Hepatocyte (in vitro differentiated cells): Measurements from ENCODE around the gene RPTOR. TPM values are rescaled to one million over a fixed set of nuclear protein-coding genes. Genes with fewer than 3 reads are reported as not detected.
"Not testable (repeated sequence)": the region's sequence is repeated elsewhere in the genome, so short reads cannot be mapped to it uniquely, and the experiment has no call there.

Experiments used
- DNase-seq: peaks from one replicate; pipeline ENCODE4 v3.0.0-alpha.2; 2016; ENCODE audit warnings: low spot score
- H2AFZ ChIP-seq: fragments of 200-600 bp; sonication (generic); 2 replicates; pipeline ENCODE4 v1.6.0; 2016; ENCODE audit warnings: antibody characterized with exemption, mild to moderate bottlenecking
- H3K27ac ChIP-seq: fragments of 200-600 bp; sonication (generic); 2 replicates; pipeline ENCODE4 v1.5.1; 2016; ENCODE audit warnings: mild to moderate bottlenecking
- H3K27me3 ChIP-seq: fragments of 200-600 bp; sonication (generic); 2 replicates; pipeline ENCODE4 v1.6.1; 2016
- H3K36me3 ChIP-seq: fragments of 200-600 bp; sonication (generic); replicated peaks from 2 replicates; pipeline ENCODE4 v1.5.1; 2016; ENCODE audit warnings: low read depth; ENCODE audit not compliant: insufficient read depth
- H3K4me1 ChIP-seq: fragments of 200-600 bp; sonication (generic); 2 replicates; pipeline ENCODE4 v1.5.1; 2016; ENCODE audit warnings: mild to moderate bottlenecking, moderate library complexity; ENCODE audit not compliant: insufficient read depth
- H3K4me2 ChIP-seq: fragments of 200-600 bp; sonication (generic); 2 replicates; pipeline ENCODE4 v1.6.0; 2016
- H3K4me3 ChIP-seq: fragments of 200-600 bp; sonication (generic); 2 replicates; pipeline ENCODE4 v1.5.1; 2016; ENCODE audit warnings: mild to moderate bottlenecking
- H3K79me2 ChIP-seq: fragments of 200-600 bp; sonication (generic); 2 replicates; pipeline ENCODE4 v1.6.0; 2017; ENCODE audit warnings: mild to moderate bottlenecking
- H3K9me2 ChIP-seq: fragments of 200-600 bp; sonication (generic); replicated peaks from 2 replicates; pipeline ENCODE4 v1.6.0; 2017; ENCODE audit warnings: mild to moderate bottlenecking; ENCODE audit not compliant: insufficient read depth
- H3K9me3 ChIP-seq: fragments of 200-600 bp; sonication (generic); 2 replicates; pipeline ENCODE4 v1.5.1; 2016; ENCODE audit warnings: low read depth, mild to moderate bottlenecking
- H4K20me1 ChIP-seq: fragments of 200-600 bp; sonication (generic); 2 replicates; pipeline ENCODE4 v1.6.0; 2016; ENCODE audit warnings: mild to moderate bottlenecking; ENCODE audit not compliant: insufficient read depth, poor library complexity, severe bottlenecking
- CTCF ChIP-seq: fragments of 200-600 bp; sonication (generic); IDR thresholded peaks from 2 replicates; pipeline ENCODE4 v1.5.1; 2016; ENCODE audit warnings: antibody characterized with exemption, mild to moderate bottlenecking; ENCODE audit not compliant: poor library complexity
- EZH2 ChIP-seq: fragments of 200-600 bp; sonication (generic); IDR thresholded peaks from 2 replicates; pipeline ENCODE4 v1.6.1; 2016; ENCODE audit warnings: antibody characterized with exemption, mild to moderate bottlenecking, borderline replicate concordance
- EZH2phosphoT487 ChIP-seq: fragments of 200-600 bp; sonication (generic); IDR thresholded peaks from one replicate; pipeline ENCODE4 v1.6.1; 2018; ENCODE audit warnings: antibody characterized with exemption, mild to moderate bottlenecking, low read depth, moderate library complexity; ENCODE audit not compliant: unreplicated experiment, severe bottlenecking
- WGBS: methylation state at CpG from one replicate; pipeline ENCODE4 v1.1.6; 2016; ENCODE audit warnings: low lambda C conversion rate; ENCODE audit errors: missing lambda C conversion rate; 5-methylcytosine and 5-hydroxymethylcytosine counted together
- polyA plus RNA-seq: library from polyadenylated mRNA; unstranded; fragments of >200 nt; fragmentation: Nextera tagmentation; extraction: Ambion mirVana; gene quantifications from 2 replicates; pipeline ENCODE4 v1.2.1, GENCODE V29; 2016
- total RNA-seq: library from RNA; depleted of rRNA; stranded (reverse); fragments of >200 nt; gene quantifications from 2 replicates; pipeline ENCODE4 v1.2.3, GENCODE V29; 2014

RPTOR gene
- total and polyA plus RNA-seq, 2 experiments from 2014 or later: 14.1 to 20.6 TPM

- no peak overlapping the region for H3K4me3 ChIP-seq
- H3K4me1 ChIP-seq: no peaks in the 10 kb centered on the region
- no peaks in the 10 kb centered on the region for H4K20me1 ChIP-seq
- no peak for TF ChIP-seq CTCF
- TF ChIP-seq EZH2: no peak
- TF ChIP-seq EZH2phosphoT487: no peak
- no peaks in the 10 kb centered on the region for H3K27me3 ChIP-seq
- H3K79me2 ChIP-seq: no peaks in the 10 kb centered on the region
- 96% methylated on average over 18 of the region's 18 CpGs for WGBS
- H3K36me3 ChIP-seq: no peaks in the 10 kb centered on the region
- no peak overlapping the region for H3K27ac ChIP-seq
- DNase-seq: no peak
- no peaks in the 10 kb centered on the region for H3K9me2 ChIP-seq
- H3K4me2 ChIP-seq: no peak overlapping the region
- no peak overlapping the region for H2AFZ ChIP-seq
- H3K9me3 ChIP-seq: no peaks in the 10 kb centered on the region
Observed at GRCh38 chr17:80872501-80873306, 328.1 kb downstream of the RPTOR start.

DNA sequence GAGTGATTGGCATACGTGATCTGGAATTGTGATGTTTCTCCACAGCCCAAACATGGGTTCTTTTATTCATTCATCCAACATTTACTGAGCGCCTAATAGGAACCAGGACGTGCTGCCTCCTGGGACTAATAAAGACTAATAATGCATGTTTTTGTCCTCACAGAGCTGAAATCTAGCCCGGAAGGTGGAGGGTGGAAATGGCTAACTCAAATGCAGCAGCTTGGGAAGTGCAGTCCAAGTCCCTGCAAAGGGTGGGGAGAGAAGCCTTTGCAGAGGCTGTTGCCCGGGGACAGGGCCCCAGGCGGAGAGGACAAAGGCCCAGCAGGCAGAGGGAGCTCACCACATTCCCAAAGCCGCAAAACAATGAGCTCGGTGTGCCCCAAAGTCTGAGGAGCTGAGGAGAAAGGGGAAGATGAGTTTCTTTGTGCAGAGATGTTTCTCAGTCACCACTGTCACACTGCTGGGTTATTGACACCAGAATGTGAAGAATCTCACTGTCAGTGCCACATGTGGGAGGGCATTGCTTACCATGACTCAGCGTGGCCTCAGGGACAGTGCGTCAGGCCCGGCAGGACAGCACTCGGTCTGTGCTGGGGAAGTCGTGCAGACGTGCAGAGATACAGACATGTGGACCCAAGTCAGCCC, 328.8 kb downstream of the RPTOR start:
- H3K9me2 ChIP-seq: no peaks in the 10 kb centered on the region
- H3K9me3 ChIP-seq: no peaks in the 10 kb centered on the region
- H3K27me3 ChIP-seq: no peaks in the 10 kb centered on the region
- no peak overlapping the region for H3K4me2 ChIP-seq
- TF ChIP-seq EZH2phosphoT487: no peak
- TF ChIP-seq CTCF: no peak
- no peak for TF ChIP-seq EZH2
- no peaks in the 10 kb centered on the region for H3K4me1 ChIP-seq
- 78% methylated on average over 14 of the region's 14 CpGs for WGBS
- no peaks in the 10 kb centered on the region for H3K79me2 ChIP-seq
- no peak overlapping the region for H3K4me3 ChIP-seq
- H3K36me3 ChIP-seq: no peaks in the 10 kb centered on the region
- DNase-seq: no peak
- no peak overlapping the region for H2AFZ ChIP-seq
- H3K27ac ChIP-seq: no peak overlapping the region
- no peaks in the 10 kb centered on the region for H4K20me1 ChIP-seq

- Histone ChIP-seq H3K4me2 (no peak overlapping the region), H3K36me3 (no peaks in the 10 kb centered on the region), H3K4me1 (no peaks in the 10 kb centered on the region), H3K9me3 (no peaks in the 10 kb centered on the region), H4K20me1 (no peaks in the 10 kb centered on the region), H3K4me3 (no peak overlapping the region), H3K27ac (no peak overlapping the region), H2AFZ (no peak overlapping the region), H3K27me3 (no peaks in the 10 kb centered on the region), H3K79me2 (no peaks in the 10 kb centered on the region), H3K9me2 (no peaks in the 10 kb centered on the region)
- TF ChIP-seq EZH2: no peak
- TF ChIP-seq CTCF: no peak
- TF ChIP-seq EZH2phosphoT487: no peak
- WGBS: 96% methylated on average over 19 of the region's 19 CpGs
- no peak for DNase-seq
Observed at GRCh38 chr17:80874866-80875445, 330.3 kb downstream of the RPTOR start.

DNA sequence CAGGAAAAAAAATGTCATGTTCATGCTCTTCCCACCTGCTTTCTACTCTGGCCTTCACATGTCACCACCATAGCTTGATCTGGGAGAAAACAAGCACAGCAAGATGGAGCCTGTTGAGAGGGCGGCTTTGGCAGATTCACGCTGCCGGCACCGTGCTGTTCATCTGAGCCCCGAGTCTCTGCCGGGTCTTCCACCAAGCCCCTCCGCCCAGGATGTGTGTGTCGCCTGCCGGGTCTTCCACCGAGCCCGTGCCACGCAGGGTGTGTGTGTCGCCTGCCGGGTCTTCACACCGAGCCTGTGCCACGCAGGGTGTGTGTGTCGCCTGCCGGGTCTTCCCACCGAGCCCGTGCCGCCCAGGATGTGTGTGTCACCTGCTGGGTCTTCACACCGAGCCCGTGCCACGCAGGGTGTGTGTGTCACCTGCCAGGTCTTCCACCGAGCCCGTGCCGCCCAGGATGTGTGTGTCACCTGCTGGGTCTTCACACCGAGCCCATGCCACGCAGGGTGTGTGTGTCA, 330.9 kb downstream of the RPTOR start:
- not testable (repeated sequence) for H4K20me1 ChIP-seq, H2AFZ ChIP-seq, H3K9me3 ChIP-seq, H3K4me1 ChIP-seq, H3K27ac ChIP-seq, H3K9me2 ChIP-seq, DNase-seq, H3K4me2 ChIP-seq, H3K27me3 ChIP-seq, H3K36me3 ChIP-seq, H3K4me3 ChIP-seq, H3K79me2 ChIP-seq
- WGBS: 99% methylated on average over 14 of the region's 29 CpGs

- not testable (repeated sequence) for H3K9me2 ChIP-seq
Observed at GRCh38 chr17:80876456-80876949, 331.9 kb downstream of the RPTOR start.

More at GRCh38 chr17:80876456-80876949, 331.9 kb downstream of the RPTOR start:
- H3K79me2 ChIP-seq, H3K9me3 ChIP-seq, H2AFZ ChIP-seq, H3K27me3 ChIP-seq, H4K20me1 ChIP-seq, H3K4me2 ChIP-seq, H3K4me1 ChIP-seq, H3K27ac ChIP-seq, DNase-seq, H3K36me3 ChIP-seq, H3K4me3 ChIP-seq: not testable (repeated sequence)
- 100% methylated on average over 2 of the region's 39 CpGs for WGBS
